K562 (cell line): ENCODE results near the gene UNC5C. TPM values are rescaled to one million over a fixed set of nuclear protein-coding genes. Genes with fewer than 3 reads are reported as not detected.
A peak's percentile ranks its signal among the peaks of the same experiment; 100 is the strongest.

ENCODE experiments used
- ATAC-seq: fragments of 200-7000 bp; cut with Tn5 transposase; 3 replicates; pipeline ENCODE4 v1.9.1; 2020; ENCODE audit warnings: moderate library complexity
- BruUV-seq: library from RNA; stranded (reverse); fragments of 400-500 nt; replicated peaks from 2 replicates; lab custom pipeline; 2021; lab: Mats Ljungman, UMichigan
- CTCF ChIA-PET: fragments of 300-600 bp; formaldehyde crosslinking; extraction: SDS; loops from one replicate; lab custom pipeline; 2021; ENCODE audit warnings: low intra/inter-chr PET ratio; lab: Yijun Ruan, JAX
- POLR2A ChIA-PET: fragments of 300-600, 350-650 bp; sonication (Branson Sonifier 250); formaldehyde crosslinking; extraction: SDS; loops from one replicate; lab custom pipeline; 2021; ENCODE audit warnings: antibody characterized with exemption, inconsistent platforms; lab: Yijun Ruan, JAX
- DNase-seq, 4 experiments: peaks; one replicate each; pipeline versions ENCODE4 v3.0.0 to v3.0.0-alpha.2; 2011 to 2018; ENCODE audit warnings: low spot score in 3 of 4, mixed read lengths in 3 of 4; ENCODE audit errors: extremely low read depth in 1 of 4
- FAIRE-seq: peaks from 2 replicates; lab custom pipeline; 2011; peaks lifted over from hg19 to GRCh38; lab: Jason Lieb, UNC
- H2AFZ ChIP-seq: 2 replicates; pipeline ENCODE4 v1.6.0; 2011; ENCODE audit warnings: low read depth, low read length, control low read depth, inconsistent platforms
- H3K27ac ChIP-seq: fragments of 200-600 bp; 3 replicates; pipeline ENCODE4 v1.8.0; 2011; ENCODE audit warnings: low read depth, mild to moderate bottlenecking, control low read depth, inconsistent platforms, low read length, moderate library complexity, mixed read lengths; ENCODE audit errors: extremely low read depth
- H3K27me3 ChIP-seq, 2 experiments: fragments of 300-600 bp in 1 of 2; 2 replicates in 1 of 2; 3 replicates in 1 of 2; pipeline versions ENCODE4 v1.6.0 to v1.8.0; 2011; ENCODE audit warnings: inconsistent platforms in 2 of 2, low read length in 2 of 2, mild to moderate bottlenecking in 1 of 2, mixed read lengths in 1 of 2, moderate library complexity in 1 of 2; ENCODE audit not compliant: control insufficient read depth in 2 of 2, insufficient read depth in 2 of 2
- H3K36me3 ChIP-seq: fragments of 300-600 bp; 3 replicates; pipeline ENCODE4 v1.8.0; 2011; ENCODE audit warnings: mild to moderate bottlenecking, low read length, inconsistent platforms; ENCODE audit not compliant: control insufficient read depth, insufficient read depth
- H3K4me1 ChIP-seq, 2 experiments: fragments of 200-600 bp in 1 of 2; replicated peaks in 1 of 2; 2 replicates in 1 of 2; 3 replicates in 1 of 2; pipeline versions ENCODE4 v1.5.1 to v1.8.0; 2011; ENCODE audit warnings: inconsistent platforms in 2 of 2, low read length in 2 of 2, mild to moderate bottlenecking in 1 of 2, mixed read lengths in 1 of 2, moderate library complexity in 1 of 2; ENCODE audit not compliant: control insufficient read depth in 2 of 2, insufficient read depth in 2 of 2
- H3K4me2 ChIP-seq: 2 replicates; pipeline ENCODE4 v1.6.1; 2011; ENCODE audit warnings: low read length, control low read depth, inconsistent platforms, mixed read lengths; ENCODE audit not compliant: insufficient read depth
- H3K4me3 ChIP-seq: fragments of 200-600 bp; sonication (generic), shearing (Covaris generic); 2 replicates; pipeline ENCODE4 v1.5.1; 2016; ENCODE audit warnings: control low read depth, inconsistent platforms
- H3K79me2 ChIP-seq: fragments of 200-600 bp; 3 replicates; pipeline ENCODE4 v1.8.0; 2011; ENCODE audit warnings: low read length, inconsistent platforms; ENCODE audit not compliant: control insufficient read depth, insufficient read depth
- H3K9ac ChIP-seq, 2 experiments: 2 replicates each; pipeline versions ENCODE4 v1.6.0 to v1.6.1; 2011; ENCODE audit warnings: low read depth in 2 of 2, low read length in 2 of 2, control low read depth in 1 of 2, inconsistent platforms in 1 of 2, mild to moderate bottlenecking in 1 of 2, mixed read lengths in 1 of 2; ENCODE audit not compliant: insufficient read depth in 1 of 2
- H3K9me1 ChIP-seq: one replicate; pipeline ENCODE4 v1.6.0; 2011; ENCODE audit warnings: inconsistent platforms, mild to moderate bottlenecking, low read length, moderate library complexity; ENCODE audit not compliant: control insufficient read depth, insufficient read depth
- H3K9me3 ChIP-seq: replicated peaks from 2 replicates; pipeline ENCODE4 v1.5.1; 2011; ENCODE audit warnings: low read depth, low read length, inconsistent platforms; ENCODE audit not compliant: control insufficient read depth, insufficient read depth
- H4K20me1 ChIP-seq: replicated peaks from 2 replicates; pipeline ENCODE4 v1.6.1; 2011; ENCODE audit warnings: low read length, inconsistent platforms, mixed read lengths; ENCODE audit not compliant: control insufficient read depth, insufficient read depth
- NFXL1 ChIP-seq: fragments of 450-650 bp; formaldehyde crosslinking; IDR thresholded peaks from 2 replicates; pipeline ENCODE4 v1.4.0; 2021; ENCODE audit warnings: mild to moderate bottlenecking
- ZNF830 ChIP-seq: fragments of 250-450 bp; sonication (Bioruptor Pico); IDR thresholded peaks from 2 replicates; pipeline ENCODE4 v1.5.0; 2021; ENCODE audit warnings: mild to moderate bottlenecking
- WGBS: fragments of 100-300 bp; shearing (Covaris generic); methylation state at CpG from one replicate; pipeline ENCODE4 v1.1.6; 2016; ENCODE audit warnings: low coverage, mixed read lengths; ENCODE audit not compliant: insufficient coverage; ENCODE audit errors: missing lambda C conversion rate; 5-methylcytosine and 5-hydroxymethylcytosine counted together
- in situ Hi-C: fragments of 300-500 bp; cut with MboI; formaldehyde crosslinking; loops from 4 replicates; pipeline ENCODE4 v1.15.0; 2018; ENCODE audit warnings: inconsistent platforms, mixed read lengths
- intact Hi-C: fragments of 100-400 bp; cut with micrococcal nuclease; formaldehyde crosslinking; loops from 2 replicates; pipeline ENCODE4 v1.14.2; 2022
- polyA plus RNA-seq, 8 experiments: library from polyadenylated mRNA; depleted of rRNA in 4 of 8; stranded (reverse) in 5 of 8; unstranded in 3 of 8; fragments of >200 nt; fragmentation: Nextera tagmentation in 2 of 8; fragmentation: Illumina TruSeq in 1 of 8; extraction: Ambion mirVana in 2 of 8; extraction: Trizol in 1 of 8; gene quantifications; 2 replicates each; pipeline versions ENCODE4 v1.2.1 to v1.2.3, GENCODE V29; 2011 to 2014; ENCODE audit warnings: inconsistent platforms in 1 of 8, missing spikeins in 1 of 8
- total RNA-seq, 7 experiments: library from RNA; depleted of rRNA in 6 of 7; stranded (reverse); fragments of >200 nt in 6 of 7; fragmentation: Illumina TruSeq in 2 of 7; extraction: Trizol in 2 of 7; gene quantifications; 2 replicates each; pipeline versions ENCODE4 v1.2.1 to v1.2.3, GENCODE V29; 2011 to 2021; ENCODE audit warnings: low replicate concordance in 1 of 7

The UNC5C gene
- total and polyA plus RNA-seq, 9 of the 15 experiments (the other 6 are each of a cell fraction or from before 2014, with no cell fraction given), result under 0.01 to 0.10 (median 0.03) TPM; not detected in 1

- intact Hi-C loops, result no loop called here
- no peak for TF ChIP-seq ZNF830 (CRISPR knock-in tag)
- TF ChIP-seq, all 486 proteins: peak for 0
- POLR2A ChIA-PET, result no interaction called here
- no peaks in the 10 kb centered on the region for H4K20me1 ChIP-seq
- no peaks in the 10 kb centered on the region for H3K9me3 ChIP-seq
- H2AFZ ChIP-seq, result peak overlapping the region; percentile 83
- H3K4me1 ChIP-seq, result peaks cover 0 to 2% of the 10 kb centered on the region in 2 experiments; a peak in 1 of 5 replicates
- in situ Hi-C loops, result no loop called here
- H3K4me3 ChIP-seq, result no peak overlapping the region
- CTCF ChIA-PET, result no interaction called here
- no peak overlapping the region for H3K4me2 ChIP-seq
- no peak overlapping the region for H3K27ac ChIP-seq
- H3K27me3 ChIP-seq, result no peaks in the 10 kb centered on the region
- H3K9ac ChIP-seq, result no peak overlapping the region
- no peak for FAIRE-seq
- 17% methylated on average over 10 of the region's 10 CpGs for WGBS
- no TSS peak for BruUV-seq
- no peaks in the 10 kb centered on the region for H3K36me3 ChIP-seq
- ATAC-seq, result peak; percentile 47; the same call in 2 of the 3 replicates
- no peaks in the 10 kb centered on the region for H3K9me1 ChIP-seq
- H3K79me2 ChIP-seq, result no peaks in the 10 kb centered on the region
- DNase-seq, result no peak
These were observed 231.5 kb downstream of the UNC5C start for GRCh38 chr4:95317085-95317793.

- no peaks in the 10 kb centered on the region for H3K79me2 ChIP-seq
- DNase-seq (no peak), ATAC-seq (no peak), FAIRE-seq (no peak)
- POLR2A ChIA-PET, result no interaction called here
- H3K36me3 ChIP-seq, result no peaks in the 10 kb centered on the region
- no peak overlapping the region for H3K9ac ChIP-seq
- CTCF ChIA-PET, result no interaction called here
- WGBS, result 0% methylated on average over 1 of the region's 1 CpG
- TF ChIP-seq NFXL1, result no peak
- H3K9me1 ChIP-seq, result no peaks in the 10 kb centered on the region
- in situ Hi-C loops (no loop called here), intact Hi-C loops (no loop called here)
- no peak overlapping the region for H2AFZ ChIP-seq
- H3K9me3 ChIP-seq, result no peaks in the 10 kb centered on the region
- H3K27me3 ChIP-seq, result no peaks in the 10 kb centered on the region
- H4K20me1 ChIP-seq, result no peaks in the 10 kb centered on the region
- H3K27ac ChIP-seq, result no peak overlapping the region
- 0 out of 5 replicates have a peak, but pooled peaks cover 0 to 2% of the 10 kb centered on the region in 2 experiments for H3K4me1 ChIP-seq
- no peak overlapping the region for H3K4me3 ChIP-seq
- no TSS peak for BruUV-seq
- H3K4me2 ChIP-seq, result no peak overlapping the region
These were observed 234.2 kb downstream of the UNC5C start for GRCh38 chr4:95314573-95314972.
